ENCODE data around the gene RSRC1. TPM values are rescaled to one million over a fixed set of nuclear protein-coding genes. Genes with fewer than 3 reads are reported as not detected.

RSRC1 gene
- total and polyA plus RNA-seq, 2 of the 8 experiments (the other 6 are each of a cell fraction or from before 2014, with no cell fraction given): 2.0 to 27.9 TPM

DNA sequence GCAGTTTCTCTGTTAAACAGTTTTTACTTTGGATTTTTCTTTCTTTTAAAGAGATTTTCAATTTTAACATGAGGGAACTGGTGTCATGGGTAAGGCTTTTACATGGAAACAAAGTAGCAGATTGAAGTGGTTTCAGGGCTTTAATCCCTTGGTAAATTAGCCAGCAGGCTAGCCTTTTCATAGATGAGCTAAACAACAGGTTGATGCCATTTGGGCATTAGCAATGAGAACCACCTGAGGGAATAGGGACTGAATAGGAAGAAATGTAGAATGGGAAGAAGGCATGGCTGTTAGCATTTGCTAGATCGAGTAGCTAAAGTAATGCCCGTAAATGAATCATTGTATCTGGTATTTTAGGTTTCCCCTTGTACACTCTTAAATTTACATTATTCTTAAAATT lies 295.6 kb downstream of the RSRC1 start:
- no peak overlapping the region for H2AK5ac ChIP-seq (ENCODE audit: low read depth, low read length)
- H2BK120ac ChIP-seq (replicated peaks; ENCODE audit: low read depth, low read length): no peak overlapping the region
- H3K79me2 ChIP-seq (ENCODE audit: control insufficient read depth in 1 of 2, insufficient read depth in 2 of 2, low read length in 2 of 2): no peaks in the 10 kb centered on the region
- no peaks in the 10 kb centered on the region for H3K4me1 ChIP-seq (replicated peaks in 1 of 4; ENCODE audit: control insufficient read depth in 3 of 4, insufficient read depth in 4 of 4, low read length in 3 of 4)
- H3K9ac ChIP-seq (replicated peaks in 1 of 4; ENCODE audit: extremely low read depth in 1 of 4, low read depth in 3 of 4, low read length in 3 of 4): no peak overlapping the region
- no peak overlapping the region for H3K14ac ChIP-seq (ENCODE audit: insufficient read length)
- no peak for FAIRE-seq
- H3K4me3 ChIP-seq (ENCODE audit: extremely low read depth in 1 of 4, insufficient read depth in 2 of 4, low read depth in 3 of 4, low read length in 4 of 4): no peak overlapping the region
- no peaks in the 10 kb centered on the region for H3K9me3 ChIP-seq (ENCODE audit: insufficient read depth in 2 of 2, low read depth in 1 of 2, low read length in 1 of 2)
- no peak overlapping the region for H4K5ac ChIP-seq (ENCODE audit: insufficient read length, low read depth, low read length)
- TF ChIP-seq TBP (IDR thresholded peaks at IDR 0.05; ENCODE audit: low read depth, low read length) (no peak), RNF2 (IDR thresholded peaks at IDR 0.05; ENCODE audit: borderline replicate concordance, low read depth, low read length, missing control alignments, poor library complexity, severe bottlenecking) (no peak), POLR2A (IDR thresholded peaks at IDR 0.05; ENCODE audit: control extremely low read depth in 1 of 2, low read depth in 2 of 2, low read length in 2 of 2) (no peak), SRF (IDR thresholded peaks at IDR 0.05; ENCODE audit: low read depth, low read length) (no peak), BCL11A (IDR thresholded peaks at IDR 0.05; ENCODE audit: low read depth in 2 of 2, low read length in 2 of 2) (no peak), CHD1 (IDR thresholded peaks at IDR 0.05; ENCODE audit: low read depth, low read length) (no peak), TAF7 (optimal IDR thresholded peaks at IDR 0.05; ENCODE audit: borderline replicate concordance, low read depth, low read length) (no peak), SIRT6 (IDR thresholded peaks at IDR 0.05; ENCODE audit: low read length) (no peak), ZNF274 (IDR thresholded peaks at IDR 0.05; ENCODE audit: borderline replicate concordance, extremely low read depth, low read length) (no peak), POLR2AphosphoS5 (IDR thresholded peaks at IDR 0.05; ENCODE audit: low read depth, low read length) (no peak), NRF1 (IDR thresholded peaks at IDR 0.05; ENCODE audit: low read depth, low read length) (no peak), JUN (IDR thresholded peaks at IDR 0.05; ENCODE audit: low read depth, low read length) (no peak), CTBP2 (IDR thresholded peaks at IDR 0.05; ENCODE audit: borderline replicate concordance, insufficient read depth, insufficient read length, low read length) (no peak), SP2 (IDR thresholded peaks at IDR 0.05; ENCODE audit: low read length) (no peak)
- TF ChIP-seq, protein P1, sequence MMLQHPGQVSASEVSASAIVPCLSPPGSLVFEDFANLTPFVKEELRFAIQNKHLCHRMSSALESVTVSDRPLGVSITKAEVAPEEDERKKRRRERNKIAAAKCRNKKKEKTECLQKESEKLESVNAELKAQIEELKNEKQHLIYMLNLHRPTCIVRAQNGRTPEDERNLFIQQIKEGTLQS (IDR thresholded peaks at IDR 0.05; ENCODE audit: insufficient read depth, low read depth, low read length): no peak
- no peak overlapping the region for H3K4me2 ChIP-seq (ENCODE audit: insufficient read depth in 1 of 2, low read depth in 2 of 2, low read length in 2 of 2)
- no peaks in the 10 kb centered on the region for H3K36me3 ChIP-seq (ENCODE audit: control insufficient read depth in 2 of 4, insufficient read depth in 4 of 4, low read length in 3 of 4)
- DNase-seq (ENCODE audit: low read depth in 1 of 2, low spot score in 2 of 2): no peak
- 87% methylated on average over 2 of the region's 2 CpGs; no CpG with 5 or more reads in 1 of the 2 experiments for WGBS, 2 experiments (ENCODE audit: extremely low coverage in 1 of 2, insufficient coverage in 1 of 2, insufficient read length in 1 of 2, insufficient replicate concordance in 2 of 2, low coverage in 1 of 2, low lambda C conversion rate in 2 of 2, missing lambda C conversion rate in 1 of 2)
- H3K79me1 ChIP-seq (ENCODE audit: low read depth, low read length): no peaks in the 10 kb centered on the region
- H2BK12ac ChIP-seq (ENCODE audit: low read depth, low read length): no peak overlapping the region
- H2AFZ ChIP-seq (ENCODE audit: low read length): no peak overlapping the region
- H3K18ac ChIP-seq (ENCODE audit: extremely low read depth, low read length): no peak overlapping the region
- no peaks in the 10 kb centered on the region for H4K20me1 ChIP-seq (replicated peaks in 1 of 2; ENCODE audit: control insufficient read depth in 1 of 2, insufficient read depth in 2 of 2, low read length in 2 of 2)
- H3K23ac ChIP-seq (ENCODE audit: insufficient read length): no peak overlapping the region
- CTCF ChIA-PET (ENCODE audit: partially characterized antibody): interaction anchor here (0.6 to 0.7 kb wide), 2 partner anchors 538 to 1198 kb away, joined by 3 read pairs; no protein-coding TSS in a partner anchor
- no peaks in the 10 kb centered on the region for H3K23me2 ChIP-seq (ENCODE audit: low read depth, low read length)
- no peak overlapping the region for H3K56ac ChIP-seq (replicated peaks; ENCODE audit: insufficient read length, low read depth, low read length)
- no peak overlapping the region for H3K27ac ChIP-seq (ENCODE audit: low read depth, low read length)
- no peak overlapping the region for H2BK20ac ChIP-seq (ENCODE audit: low read length)
- no peak overlapping the region for H2BK15ac ChIP-seq (ENCODE audit: low read length)
- H4K8ac ChIP-seq (ENCODE audit: extremely low read depth, insufficient read depth, low read length): no peak overlapping the region
- no peak overlapping the region for H3K4ac ChIP-seq (replicated peaks; ENCODE audit: insufficient read length, low read depth, low read length)
- POLR2A ChIA-PET (ENCODE audit: partially characterized antibody): no interaction called here
- no peak overlapping the region for H2BK5ac ChIP-seq (ENCODE audit: low read depth, low read length)
- no peak overlapping the region for H4K91ac ChIP-seq (replicated peaks; ENCODE audit: insufficient read length, low read length)
- H3K27me3 ChIP-seq (replicated peaks in 1 of 4; ENCODE audit: control insufficient read depth in 3 of 4, extremely low read depth in 1 of 4, insufficient read depth in 3 of 4, low read length in 3 of 4): no peaks in the 10 kb centered on the region

All from H1 (cell line).